Naive B cell (primary cell): ENCODE results near the gene WDR27. TPM values are rescaled to one million over a fixed set of nuclear protein-coding genes. Genes with fewer than 3 reads are reported as not detected.
"Not testable (repeated sequence)": the region's sequence is repeated elsewhere in the genome, so short reads cannot be mapped to it uniquely, and the experiment has no call there.

Source experiments
- ATAC-seq, 2 donors: fragments of 150-1000 bp; cut with Tn5 transposase; 2 replicates each; pipeline ENCODE4 v1.10.0; 2021; ENCODE audit warnings: low read depth in 2 of 2, mild to moderate bottlenecking in 2 of 2, moderate library complexity in 2 of 2
- DNase-seq: peaks from one replicate; pipeline ENCODE4 v3.0.0; 2022
- H3K27ac Mint-ChIP-seq, 6 donors: one replicate each; pipeline ENCODE4 v1.8.0; 2020 to 2022; ENCODE audit warnings: mild to moderate bottlenecking in 6 of 6, mixed read lengths in 6 of 6, moderate library complexity in 5 of 6, inconsistent platforms in 2 of 6
- H3K27me3 Mint-ChIP-seq, 3 donors: one replicate each; pipeline ENCODE4 v1.8.0; 2021 to 2022; ENCODE audit warnings: mixed read lengths in 3 of 3, mild to moderate bottlenecking in 1 of 3
- H3K36me3 Mint-ChIP-seq, 2 donors: one replicate each; pipeline ENCODE4 v1.8.0; 2020 to 2022; ENCODE audit warnings: mixed read lengths in 2 of 2, inconsistent platforms in 1 of 2, mild to moderate bottlenecking in 1 of 2
- H3K4me1 Mint-ChIP-seq, 3 donors: one replicate each; pipeline ENCODE4 v1.8.0; 2020 to 2022; ENCODE audit warnings: mixed read lengths in 3 of 3, inconsistent platforms in 1 of 3, mild to moderate bottlenecking in 1 of 3, moderate library complexity in 1 of 3
- H3K4me3 Mint-ChIP-seq, 8 donors: one replicate each; pipeline ENCODE4 v1.8.0; 2020 to 2022; ENCODE audit warnings: mild to moderate bottlenecking in 8 of 8, mixed read lengths in 8 of 8, moderate library complexity in 8 of 8, inconsistent platforms in 2 of 8
- H3K9me3 Mint-ChIP-seq, 7 donors: one replicate each; pipeline ENCODE4 v1.8.0; 2020 to 2022; ENCODE audit warnings: mixed read lengths in 7 of 7, mild to moderate bottlenecking in 5 of 7, inconsistent platforms in 2 of 7, moderate library complexity in 1 of 7
- polyA plus RNA-seq, 6 donors: library from polyadenylated mRNA; unstranded; fragments of 300-500 nt; fragmentation: Illumina TruSeq; gene quantifications; one replicate each; pipeline ENCODE4 v1.2.3, GENCODE V29; 2021; ENCODE audit warnings: low read depth in 6 of 6

Gene WDR27
- polyA plus RNA-seq, 6 donors from 2014 or later: 9.9 to 17.8 (median 15.2) TPM

- ATAC-seq (no peak), DNase-seq (no peak)
- peak overlapping the region in 1 of 8 donors; percentile 35 for H3K4me3 Mint-ChIP-seq
- peak overlapping the region in 1 of 6 donors; percentile 39 for H3K27ac Mint-ChIP-seq
- H3K27me3 Mint-ChIP-seq: no peaks in the 10 kb centered on the region
- peaks cover 0 to 6% (median 0%) of the 10 kb centered on the region in 7 donors for H3K9me3 Mint-ChIP-seq
- H3K36me3 Mint-ChIP-seq: peaks cover 0 to 6% of the 10 kb centered on the region in 2 donors
- H3K4me1 Mint-ChIP-seq: peaks cover under 1 to 5% (median 5%) of the 10 kb centered on the region in 3 donors
Measured at GRCh38 chr6:169623975-169624374, 77.9 kb downstream of the WDR27 start.

GRCh38 chr6:169623343-169623742 lies 78.5 kb downstream of the WDR27 start:
- H3K36me3 Mint-ChIP-seq: peaks cover 0 to 6% of the 10 kb centered on the region in 2 donors
- peaks cover 0 to 6% (median 0%) of the 10 kb centered on the region in 7 donors for H3K9me3 Mint-ChIP-seq
- DNase-seq: no peak
- peaks cover 4 to 12% (median 9%) of the 10 kb centered on the region in 3 donors for H3K4me1 Mint-ChIP-seq
- no peaks in the 10 kb centered on the region for H3K27me3 Mint-ChIP-seq
- H3K27ac Mint-ChIP-seq: peak overlapping the region in 1 of 6 donors; percentile 74
- H3K4me3 Mint-ChIP-seq: no peak overlapping the region
- ATAC-seq: no peak

- ATAC-seq: no peak
- Mint-ChIP-seq H3K4me1 (peaks cover 7 to 18% (median 9%) of the 10 kb centered on the region in 3 donors), H3K9me3 (peaks cover 0 to 6% (median 0%) of the 10 kb centered on the region in 7 donors), H3K27me3 (no peaks in the 10 kb centered on the region), H3K36me3 (peaks cover 0 to 6% of the 10 kb centered on the region in 2 donors), H3K4me3 (no peak overlapping the region), H3K27ac (peak overlapping the region in 1 of 6 donors; percentile 44)
- DNase-seq: no peak
Measured at GRCh38 chr6:169622618-169623017, 79.2 kb downstream of the WDR27 start.

GRCh38 chr6:169621311-169621710 lies 80.5 kb downstream of the WDR27 start:
- DNase-seq: no peak
- Mint-ChIP-seq H3K4me3 (no peak overlapping the region), H3K27ac (no peak overlapping the region), H3K27me3 (no peaks in the 10 kb centered on the region), H3K4me1 (peaks cover 14 to 31% (median 16%) of the 10 kb centered on the region in 3 donors), H3K36me3 (peaks cover 5 to 7% of the 10 kb centered on the region in 2 donors), H3K9me3 (peaks cover 0 to 11% (median 2%) of the 10 kb centered on the region in 7 donors)
- no peak for ATAC-seq

GRCh38 chr6:169620171-169621130 lies 81.4 kb downstream of the WDR27 start:
- peaks cover 14 to 34% (median 16%) of the 10 kb centered on the region in 3 donors for H3K4me1 Mint-ChIP-seq
- H3K9me3 Mint-ChIP-seq: peaks cover 0 to 17% (median 8%) of the 10 kb centered on the region in 7 donors
- peaks cover 5 to 7% of the 10 kb centered on the region in 2 donors for H3K36me3 Mint-ChIP-seq
- H3K4me3 Mint-ChIP-seq: no peak overlapping the region
- ATAC-seq: no peak
- H3K27me3 Mint-ChIP-seq: no peaks in the 10 kb centered on the region
- H3K27ac Mint-ChIP-seq: peak overlapping the region in 2 of 6 donors; percentile 26 to 92
- no peak for DNase-seq

- Mint-ChIP-seq H3K4me1 (peaks cover 14 to 34% (median 16%) of the 10 kb centered on the region in 3 donors), H3K9me3 (peaks cover 0 to 22% (median 8%) of the 10 kb centered on the region in 7 donors), H3K27ac (peak overlapping the region in 1 of 6 donors; percentile 49), H3K36me3 (peaks cover 5 to 7% of the 10 kb centered on the region in 2 donors), H3K27me3 (no peaks in the 10 kb centered on the region), H3K4me3 (peak overlapping the region in 1 of 8 donors; percentile 18)
- ATAC-seq: no peak
- no peak for DNase-seq
Measured at GRCh38 chr6:169619650-169620049, 82.2 kb downstream of the WDR27 start.

GRCh38 chr6:169618526-169619490 lies 83.0 kb downstream of the WDR27 start:
- H3K36me3 Mint-ChIP-seq: peaks cover 5 to 7% of the 10 kb centered on the region in 2 donors
- no peak for DNase-seq
- peaks cover 14 to 34% (median 16%) of the 10 kb centered on the region in 3 donors for H3K4me1 Mint-ChIP-seq
- ATAC-seq: no peak
- H3K27me3 Mint-ChIP-seq: no peaks in the 10 kb centered on the region
- H3K9me3 Mint-ChIP-seq: peaks cover 0 to 23% (median 8%) of the 10 kb centered on the region in 7 donors
- H3K27ac Mint-ChIP-seq: peak overlapping the region in 1 of 6 donors; percentile 49
- peak overlapping the region in 3 of 8 donors; percentile 10 to 31 (median 30) for H3K4me3 Mint-ChIP-seq

GRCh38 chr6:169617562-169617961 lies 84.3 kb downstream of the WDR27 start:
- peak overlapping the region in 2 of 6 donors; percentile 21 to 49 for H3K27ac Mint-ChIP-seq
- DNase-seq (no peak), ATAC-seq (no peak)
- H3K27me3 Mint-ChIP-seq: no peaks in the 10 kb centered on the region
- H3K9me3 Mint-ChIP-seq: peaks cover 0 to 23% (median 8%) of the 10 kb centered on the region in 7 donors
- peaks cover 5 to 7% of the 10 kb centered on the region in 2 donors for H3K36me3 Mint-ChIP-seq
- H3K4me3 Mint-ChIP-seq: peak overlapping the region in 5 of 8 donors; percentile 12 to 59 (median 29)
- H3K4me1 Mint-ChIP-seq: peaks cover 14 to 34% (median 16%) of the 10 kb centered on the region in 3 donors

- ATAC-seq, H3K4me3 Mint-ChIP-seq, H3K27me3 Mint-ChIP-seq, DNase-seq: not testable (repeated sequence)
- Mint-ChIP-seq H3K9me3 (peaks cover 0 to 17% (median 12%) of the 10 kb centered on the region in 7 donors), H3K27ac (peak overlapping the region in 1 of 6 donors; percentile 27), H3K4me1 (peaks cover 7 to 16% (median 10%) of the 10 kb centered on the region in 3 donors), H3K36me3 (peaks cover 11 to 28% of the 10 kb centered on the region in 2 donors)
Measured at GRCh38 chr6:169608609-169609008, 93.2 kb downstream of the WDR27 start.

- H3K27me3 Mint-ChIP-seq: no peaks in the 10 kb centered on the region
- DNase-seq (no peak), ATAC-seq (no peak)
- H3K4me1 Mint-ChIP-seq: peaks cover 3 to 7% (median 3%) of the 10 kb centered on the region in 3 donors
- peaks cover 0 to 15% (median 11%) of the 10 kb centered on the region in 7 donors for H3K9me3 Mint-ChIP-seq
- H3K27ac Mint-ChIP-seq: peak overlapping the region in 1 of 6 donors; percentile 39
- H3K36me3 Mint-ChIP-seq: peaks cover 15 to 29% of the 10 kb centered on the region in 2 donors
- no peak overlapping the region for H3K4me3 Mint-ChIP-seq
Measured at GRCh38 chr6:169604076-169604475, 97.8 kb downstream of the WDR27 start.

- H3K27me3 Mint-ChIP-seq, DNase-seq, H3K4me3 Mint-ChIP-seq, H3K4me1 Mint-ChIP-seq, H3K27ac Mint-ChIP-seq, ATAC-seq: not testable (repeated sequence)
- H3K36me3 Mint-ChIP-seq: peaks cover 13 to 19% of the 10 kb centered on the region in 2 donors
- peaks cover 0 to 15% (median 11%) of the 10 kb centered on the region in 7 donors for H3K9me3 Mint-ChIP-seq
Measured at GRCh38 chr6:169601129-169601528, 100.7 kb downstream of the WDR27 start.

GRCh38 chr6:169592558-169592957 lies 109.3 kb downstream of the WDR27 start:
- H3K9me3 Mint-ChIP-seq: peaks cover 0 to 3% (median 0%) of the 10 kb centered on the region in 7 donors

More at GRCh38 chr6:169592558-169592957, 109.3 kb downstream of the WDR27 start:
- H3K36me3 Mint-ChIP-seq: peaks cover 0 to 8% of the 10 kb centered on the region in 2 donors
- peak overlapping the region in 1 of 6 donors; percentile 57 for H3K27ac Mint-ChIP-seq
- peaks cover 29 to 44% (median 39%) of the 10 kb centered on the region in 3 donors for H3K4me1 Mint-ChIP-seq
- ATAC-seq: no peak
- no peak overlapping the region for H3K4me3 Mint-ChIP-seq
- no peaks in the 10 kb centered on the region for H3K27me3 Mint-ChIP-seq
- no peak for DNase-seq
